NCI-H1417 treated with DMSO at 0.1 percent for 48 hours (cell line): ENCODE measurements around the gene MRTFB.

Experiments used
- DNase-seq: peaks from one replicate; lab custom pipeline; 2025; lab: John Stamatoyannopoulos, UW

MRTFB gene

DNA sequence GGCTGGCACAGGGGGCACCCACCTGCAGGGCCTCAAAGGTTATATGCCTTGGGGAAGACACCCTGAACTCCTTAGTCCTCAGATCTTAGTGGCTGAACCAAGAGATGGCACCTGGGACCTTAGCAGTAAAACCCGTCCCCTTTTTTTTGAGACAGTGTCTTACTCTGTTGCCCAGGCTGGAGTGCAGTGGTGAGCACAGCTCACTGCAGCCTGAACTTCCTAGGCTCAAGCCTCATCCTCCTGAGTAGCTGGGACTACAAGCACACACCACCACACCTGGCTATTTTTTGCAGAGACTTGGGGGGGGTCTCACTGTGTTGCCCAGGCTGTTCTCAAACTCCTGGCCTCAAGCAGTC, 237.2 kb downstream of the MRTFB start:
- no peak for DNase-seq

DNA sequence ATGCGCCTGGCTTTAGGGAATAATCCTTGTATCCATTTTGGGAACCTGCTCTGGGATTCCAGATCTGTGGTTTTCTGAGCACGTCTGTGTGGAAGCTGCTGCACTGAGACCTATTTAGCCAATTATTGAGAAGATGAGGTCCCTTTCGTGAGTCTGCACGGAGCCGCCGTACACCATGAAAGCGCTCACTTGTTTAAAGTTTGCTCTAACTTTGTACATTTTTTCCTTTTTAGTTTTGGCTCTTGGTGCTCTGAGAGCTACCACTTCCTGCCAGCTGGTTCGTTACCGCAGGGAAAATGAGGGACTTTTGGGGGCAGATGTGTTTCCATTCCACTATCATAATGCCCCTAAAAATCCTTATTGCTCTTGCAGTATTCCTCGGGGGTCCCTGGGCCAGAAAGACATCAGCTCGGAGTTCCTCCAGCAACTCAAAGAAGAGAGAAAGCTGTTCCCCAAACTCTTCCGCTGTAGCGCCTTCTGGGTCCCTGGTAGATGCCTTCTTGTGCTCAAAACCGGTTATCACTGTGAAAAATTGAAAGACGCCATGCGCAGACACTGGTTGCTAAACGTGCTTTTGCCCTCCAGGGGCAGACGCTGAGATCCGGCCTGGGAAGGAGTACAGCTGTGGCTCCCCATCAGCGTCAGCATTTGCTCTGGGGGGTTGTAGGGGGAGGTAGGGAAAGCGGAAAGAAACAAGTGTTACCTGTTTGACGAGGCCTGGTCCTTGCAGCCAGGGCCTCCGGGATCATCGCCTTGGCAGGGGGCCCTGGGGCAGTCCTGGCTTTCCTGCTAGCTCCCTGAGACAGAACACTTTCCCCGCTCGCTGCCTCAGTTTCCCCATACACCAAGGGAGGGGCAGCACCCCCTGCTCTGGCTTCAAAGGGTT, 238.1 kb downstream of the MRTFB start:
- DNase-seq: no peak

DNA sequence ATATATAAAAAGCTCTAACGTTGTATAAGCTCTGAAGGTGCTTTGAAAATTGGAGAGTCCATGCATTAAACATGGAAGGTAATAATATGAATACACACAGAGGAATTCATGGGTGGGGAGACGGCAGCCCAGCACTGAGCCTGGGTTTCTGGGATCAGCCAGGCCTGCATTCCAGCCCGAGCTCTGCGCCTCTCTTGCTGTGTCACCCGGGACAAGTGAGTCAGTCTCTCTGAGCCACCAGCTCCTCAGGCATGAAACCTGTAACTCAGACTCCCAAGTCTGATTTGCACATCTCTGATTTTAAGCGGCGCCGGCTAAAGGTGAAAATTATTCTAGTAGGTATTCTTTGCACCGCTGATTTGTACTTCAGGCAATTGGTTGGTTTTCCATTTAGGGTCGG, 238.8 kb downstream of the MRTFB start:
- DNase-seq: no peak

DNA sequence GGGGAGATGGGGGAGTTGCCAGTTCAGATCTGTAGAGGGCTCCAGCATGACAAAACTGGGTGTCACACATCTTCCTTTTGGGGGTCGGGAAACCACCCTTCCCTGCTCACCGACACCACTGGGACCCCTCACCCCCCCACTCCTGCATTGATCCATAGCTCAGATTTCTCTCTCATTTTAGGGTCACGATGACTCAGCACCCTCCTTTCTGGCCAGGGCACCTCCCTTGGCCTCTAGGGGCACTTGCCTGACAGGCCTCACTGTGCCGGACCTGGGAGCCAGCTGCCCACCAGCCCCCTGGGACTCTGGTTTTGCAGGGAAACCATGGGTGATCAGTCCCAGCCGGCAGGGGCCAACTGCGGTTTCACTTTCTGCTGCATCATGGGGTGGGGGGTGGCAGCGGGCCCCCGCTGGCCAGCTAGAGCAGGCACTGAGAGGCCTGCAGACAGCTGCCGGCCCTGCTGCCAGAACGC, 239.4 kb downstream of the MRTFB start:
- DNase-seq: no peak

DNA sequence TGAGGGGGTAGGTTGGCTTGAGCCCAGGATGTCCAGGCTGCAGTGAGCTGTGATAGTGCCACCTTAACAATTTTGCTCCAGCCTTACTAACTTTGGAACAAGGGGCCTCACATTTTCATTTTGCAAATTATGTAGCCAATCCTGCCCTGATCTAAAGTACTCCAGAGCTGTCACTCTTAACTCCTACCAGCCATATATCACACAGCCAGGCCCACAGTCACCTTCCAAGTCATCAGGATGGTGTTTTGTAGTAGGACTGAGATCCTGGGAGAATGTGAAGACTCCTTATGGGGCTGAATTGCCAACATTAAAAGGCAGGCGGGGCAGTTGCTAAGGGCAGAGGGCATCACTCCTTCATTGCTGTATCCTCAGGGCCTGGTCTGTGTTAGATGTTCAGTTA, 243.0 kb downstream of the MRTFB start:
- no peak for DNase-seq

DNA sequence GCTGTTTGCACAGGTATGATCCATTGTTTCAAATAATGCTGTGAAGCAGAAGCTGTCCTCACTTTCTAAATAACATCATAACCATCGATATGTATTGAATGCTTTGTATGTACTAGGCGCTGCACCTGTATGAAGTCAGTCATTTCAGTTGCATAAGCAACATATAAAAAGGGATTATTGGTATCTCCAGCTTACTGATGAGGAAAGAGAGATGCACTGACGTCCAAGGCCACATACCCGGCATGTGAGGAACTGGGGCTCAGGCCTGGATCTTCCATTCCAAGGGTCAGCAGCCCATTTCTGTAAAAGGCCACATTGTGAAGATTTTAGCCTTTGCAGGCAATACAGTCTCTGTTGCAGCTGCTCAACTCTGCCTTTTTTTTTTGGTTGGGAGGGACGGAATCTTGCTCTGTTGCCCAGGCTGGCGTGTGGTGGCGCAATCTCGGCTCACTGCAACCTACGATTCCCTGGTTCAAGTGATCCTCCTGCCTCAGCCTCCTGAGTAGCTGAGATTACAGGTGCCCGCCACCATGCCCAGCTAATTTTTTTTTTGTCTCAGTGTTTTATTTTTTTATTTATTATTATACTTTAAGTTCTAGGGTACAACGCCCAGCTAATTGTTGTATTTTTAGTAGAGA, 244.7 kb downstream of the MRTFB start:
- no peak for DNase-seq
